NCI-H1436 (cell line): ENCODE measurements around the gene PEAK1.

Experiments
- DNase-seq: peaks from one replicate; lab custom pipeline; 2025; lab: John Stamatoyannopoulos, UW

The PEAK1 gene

GRCh38 chr15:77358545-77359240 is 61.2 kb downstream of the PEAK1 start:
- no peak for DNase-seq

DNA sequence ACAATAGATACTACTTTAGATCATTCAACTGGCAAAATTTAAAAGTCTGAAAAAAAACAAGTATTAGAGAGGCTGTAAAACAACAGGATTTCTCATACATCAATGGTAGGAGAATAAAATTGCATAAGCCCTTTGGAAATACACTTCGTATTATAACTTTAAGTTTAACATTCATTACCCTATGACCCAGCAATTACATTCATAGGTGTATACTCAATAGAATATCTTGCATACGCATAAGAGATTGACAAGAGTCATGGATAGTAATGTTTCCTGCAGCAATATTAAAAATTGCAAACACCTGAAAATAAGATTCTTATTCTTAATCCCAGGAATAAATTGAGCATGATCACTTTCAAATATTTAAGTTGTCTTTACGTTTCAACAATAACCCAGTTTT is 63.6 kb downstream of the PEAK1 start:
- DNase-seq, result no peak

DNA sequence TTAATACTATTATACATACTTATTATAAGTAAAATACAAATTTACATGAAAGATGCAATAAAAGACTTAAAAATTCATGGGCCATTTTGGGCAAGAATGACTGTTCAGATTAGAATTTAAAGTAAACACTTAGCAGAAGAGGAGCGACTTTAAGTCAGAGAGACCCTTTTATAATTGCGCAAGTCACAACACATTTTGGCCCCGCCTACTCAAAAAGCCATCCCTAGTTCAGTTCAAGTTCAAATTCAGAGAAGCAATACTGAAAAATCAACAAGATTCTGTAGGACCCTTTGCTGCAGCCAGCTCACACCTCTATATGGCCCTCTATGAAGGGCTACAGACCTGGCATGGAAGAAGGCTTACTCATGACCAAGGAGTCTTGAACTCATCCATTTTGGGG is 64.6 kb downstream of the PEAK1 start:
- no peak for DNase-seq

GRCh38 chr15:77354063-77354462 is 65.8 kb downstream of the PEAK1 start:
- no peak for DNase-seq

- peak; percentile 13 for DNase-seq
Measured at GRCh38 chr15:77352887-77353286, 67.0 kb downstream of the PEAK1 start.

- DNase-seq, result no peak
Measured at GRCh38 chr15:77350792-77351191, 69.1 kb downstream of the PEAK1 start.

- no peak for DNase-seq
Measured at GRCh38 chr15:77349666-77350065, 70.2 kb downstream of the PEAK1 start.

GRCh38 chr15:77348511-77348910 is 71.4 kb downstream of the PEAK1 start:
- DNase-seq, result no peak

- DNase-seq, result no peak
Measured at GRCh38 chr15:77347197-77347596, 72.7 kb downstream of the PEAK1 start.

DNA sequence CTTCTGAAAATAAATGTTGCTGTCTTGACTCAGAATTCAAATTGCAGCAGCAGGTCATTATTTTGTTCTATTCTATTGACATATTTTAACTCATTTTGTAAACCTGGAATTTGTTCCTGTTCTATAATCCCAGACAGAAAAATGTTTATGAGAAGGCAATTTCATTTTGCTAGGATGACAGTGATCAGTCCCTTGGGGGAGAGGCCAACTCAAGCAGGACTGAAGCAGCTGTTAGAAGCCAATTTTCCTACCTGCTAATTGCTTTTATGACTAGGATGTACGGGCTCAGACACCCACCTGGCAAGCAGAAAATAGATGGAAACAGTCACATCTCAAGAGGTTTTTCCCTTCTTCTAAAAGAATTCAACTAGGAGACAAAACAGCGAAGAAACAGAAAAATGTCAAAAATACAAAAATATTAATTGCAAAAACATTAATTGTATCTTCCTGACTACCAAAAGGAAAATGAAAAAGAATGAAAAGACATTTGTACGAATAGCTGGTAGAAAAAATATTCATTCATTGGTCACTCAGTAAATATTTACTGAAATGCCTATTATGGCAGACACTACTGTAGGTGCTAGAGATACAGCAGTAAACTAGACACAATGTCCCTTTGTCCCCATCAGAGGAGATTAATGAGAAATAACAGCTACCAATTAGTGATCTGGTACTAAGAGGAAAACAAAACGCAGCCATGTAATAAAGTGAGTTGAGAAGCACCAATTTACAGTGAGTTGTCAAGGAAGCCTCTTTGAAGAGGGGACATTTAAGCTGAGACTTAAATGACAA is 73.5 kb downstream of the PEAK1 start:
- DNase-seq, result no peak

- no peak for DNase-seq
Measured at GRCh38 chr15:77342807-77343206, 77.1 kb downstream of the PEAK1 start.

DNA sequence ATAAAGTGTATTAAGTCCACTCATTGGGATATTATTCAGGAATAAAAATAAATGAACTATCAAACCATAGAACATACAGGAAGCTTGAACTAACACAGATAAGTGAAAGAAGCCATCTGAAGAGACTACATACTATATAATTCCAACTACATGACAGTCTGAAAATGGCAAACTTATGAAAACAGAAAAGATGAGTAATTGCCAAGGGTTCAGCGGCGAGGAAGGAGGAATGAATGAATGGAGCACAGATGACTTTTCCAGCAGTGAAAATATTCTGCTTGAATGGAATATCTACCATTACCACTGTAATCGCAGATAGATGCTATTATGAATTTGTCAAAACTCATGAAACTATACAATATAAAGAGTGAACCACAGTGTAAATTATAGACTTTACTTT is 79.7 kb downstream of the PEAK1 start:
- DNase-seq, result no peak

GRCh38 chr15:77336006-77336405 is 83.9 kb downstream of the PEAK1 start:
- no peak for DNase-seq

DNA sequence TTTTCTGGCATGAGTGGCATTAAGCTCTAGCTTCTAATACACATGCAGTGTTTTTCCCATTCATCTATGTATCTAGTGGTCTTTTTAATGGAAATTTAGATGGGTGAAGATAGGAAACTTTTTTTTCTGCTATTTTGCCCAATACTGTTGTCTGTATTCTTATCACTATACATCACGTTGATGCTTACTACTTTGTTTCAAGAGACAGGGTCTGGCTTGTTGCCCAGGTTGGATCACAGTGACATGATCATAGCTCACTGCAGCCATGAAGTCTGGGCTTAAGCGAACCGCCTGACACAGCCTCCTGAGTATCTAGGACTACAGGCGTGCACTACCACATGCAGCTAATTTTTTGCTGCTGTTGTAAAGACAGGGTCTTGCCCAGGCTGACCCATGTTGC is 84.6 kb downstream of the PEAK1 start:
- DNase-seq, result no peak

- no peak for DNase-seq
Measured at GRCh38 chr15:77333166-77333565, 86.7 kb downstream of the PEAK1 start.

GRCh38 chr15:77329202-77329601 is 90.7 kb downstream of the PEAK1 start:
- DNase-seq, result no peak

- no peak for DNase-seq
Measured at GRCh38 chr15:77327844-77328529, 91.9 kb downstream of the PEAK1 start.

DNA sequence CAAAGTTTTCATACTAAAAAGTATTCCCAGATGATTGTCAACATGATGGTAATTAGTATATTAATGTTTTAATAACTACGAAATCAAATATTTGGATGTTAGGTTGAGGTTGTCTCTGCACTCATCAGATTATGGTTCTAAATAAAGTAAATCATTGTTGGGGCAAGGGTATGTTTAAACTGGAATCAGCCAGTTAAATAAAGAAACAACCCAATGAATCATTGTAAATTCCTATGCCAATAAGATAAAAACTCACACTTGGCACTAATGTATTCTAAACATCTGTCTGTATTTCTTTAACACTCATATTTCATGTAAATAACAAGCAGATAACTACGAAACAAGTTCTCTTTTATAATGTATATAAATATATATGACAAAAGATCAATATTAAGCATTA is 92.7 kb downstream of the PEAK1 start:
- DNase-seq, result no peak

DNA sequence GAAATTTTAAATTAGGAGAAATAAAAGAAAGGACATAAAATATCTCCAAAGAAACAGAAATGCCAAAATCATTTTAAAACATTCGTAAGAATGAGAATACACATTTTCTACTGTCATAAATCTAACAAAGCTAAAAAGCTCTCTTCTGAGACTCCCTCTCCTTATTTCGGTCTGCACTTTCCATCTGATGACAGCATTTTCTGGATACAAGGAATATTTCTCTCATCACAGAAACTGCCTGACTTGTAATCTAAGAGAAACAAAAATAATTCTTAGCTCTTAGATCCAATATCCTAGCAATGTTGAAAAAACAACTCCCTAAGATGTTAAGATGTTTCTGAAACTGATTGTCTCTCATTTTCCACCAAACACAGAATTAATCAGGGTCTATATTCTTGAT is 93.5 kb downstream of the PEAK1 start:
- DNase-seq, result no peak

DNA sequence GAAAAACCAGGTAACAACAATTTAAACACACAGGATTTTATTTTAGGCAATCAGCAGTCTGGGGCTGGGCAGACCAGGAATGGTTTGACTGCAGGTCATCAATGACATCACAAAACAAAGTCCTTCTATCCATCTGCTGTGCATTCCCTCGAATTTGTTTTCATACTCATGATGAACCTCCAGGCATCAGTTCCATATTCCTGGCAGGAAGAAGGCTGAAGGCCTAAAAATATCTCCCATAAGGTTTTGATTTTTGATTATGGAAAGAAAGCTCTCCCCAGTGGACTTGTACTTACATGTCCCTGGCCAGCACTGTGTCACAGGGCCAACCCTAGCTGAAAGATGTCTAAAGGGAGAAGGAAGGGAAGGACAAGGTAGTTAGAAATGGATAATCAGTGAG is 107.4 kb downstream of the PEAK1 start:
- DNase-seq, result no peak

- no peak for DNase-seq
Measured at GRCh38 chr15:77311618-77312398, 108.1 kb downstream of the PEAK1 start.

DNA sequence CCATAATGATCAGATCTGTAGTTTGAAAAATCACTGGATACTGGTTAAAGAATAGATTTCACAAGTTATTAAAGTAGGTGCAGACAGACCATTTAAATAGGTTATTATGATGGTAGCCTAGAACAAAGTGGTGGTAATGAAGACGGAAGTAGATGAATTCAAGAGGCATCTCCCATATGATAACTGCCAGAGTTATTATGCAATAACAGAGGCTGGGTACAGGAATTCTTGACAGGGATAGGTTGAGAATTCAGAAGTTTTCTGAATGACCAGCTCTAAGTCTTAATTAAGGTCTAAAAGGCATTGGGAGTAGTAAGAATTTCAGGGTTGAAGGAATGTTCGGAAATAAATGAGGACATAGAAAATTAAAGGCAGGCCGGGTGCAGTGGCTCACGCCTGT is 108.9 kb downstream of the PEAK1 start:
- no peak for DNase-seq
